Umbilical cord (tissue), 2 donors: ENCODE data around the gene ATAD1. TPM values are rescaled to one million over a fixed set of nuclear protein-coding genes. Genes with fewer than 3 reads are reported as not detected.
"Not testable (repeated sequence)": the region's sequence is repeated elsewhere in the genome, so short reads cannot be mapped to it uniquely, and the experiment has no call there.

Source experiments
- DNase-seq: peaks from one replicate; pipeline ENCODE4 v3.0.0-alpha.2; 2015; ENCODE audit warnings: low spot score
- total RNA-seq: library from RNA; depleted of rRNA; stranded (reverse); fragments of >200 nt; gene quantifications from one replicate; pipeline ENCODE4 v1.2.3, GENCODE V29; 2014; ENCODE audit warnings: low replicate concordance; ENCODE audit not compliant: insufficient read depth

Gene ATAD1
- total RNA-seq, 1 donor from 2014 or later, result 35.2 TPM

DNA sequence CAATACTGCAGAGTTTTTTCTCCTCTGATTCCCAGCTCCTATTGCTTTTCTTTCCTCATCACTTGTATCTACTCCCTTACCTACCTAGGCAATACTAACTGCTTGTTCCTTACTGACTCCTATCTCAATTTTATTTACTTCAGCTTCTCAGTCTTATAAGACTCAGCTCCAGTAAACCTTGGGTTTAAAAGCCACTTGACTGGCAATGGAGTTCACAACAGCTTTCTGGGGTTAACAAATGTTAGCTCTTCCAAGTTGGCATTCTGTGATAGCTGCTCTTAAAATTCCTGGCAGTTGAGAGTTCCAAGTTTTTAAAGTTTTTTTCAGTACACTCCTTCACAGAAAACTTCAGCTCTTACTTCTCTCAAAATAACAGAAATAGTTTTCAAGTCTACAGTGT is 14.2 kb downstream of the ATAD1 start:
- DNase-seq, result no peak

DNA sequence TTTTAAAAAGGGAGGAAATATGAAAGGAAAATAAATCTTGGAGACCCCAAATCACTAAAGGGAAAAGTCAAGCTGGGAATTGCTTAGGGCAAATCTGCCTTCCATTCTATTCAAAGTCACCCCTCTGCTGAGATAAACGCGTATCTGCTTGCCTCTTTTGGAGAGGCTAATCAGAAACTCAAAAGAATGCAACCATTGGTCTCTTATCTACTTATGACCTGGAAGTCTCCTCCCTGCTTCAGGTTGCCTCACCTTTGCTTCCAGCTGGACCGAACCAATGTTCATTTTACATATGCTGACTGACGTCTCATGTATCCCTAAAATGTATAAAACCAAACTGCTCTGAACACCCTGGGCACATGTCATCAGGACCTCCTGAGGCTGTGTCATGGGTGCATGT is 14.7 kb downstream of the ATAD1 start:
- no peak for DNase-seq

DNA sequence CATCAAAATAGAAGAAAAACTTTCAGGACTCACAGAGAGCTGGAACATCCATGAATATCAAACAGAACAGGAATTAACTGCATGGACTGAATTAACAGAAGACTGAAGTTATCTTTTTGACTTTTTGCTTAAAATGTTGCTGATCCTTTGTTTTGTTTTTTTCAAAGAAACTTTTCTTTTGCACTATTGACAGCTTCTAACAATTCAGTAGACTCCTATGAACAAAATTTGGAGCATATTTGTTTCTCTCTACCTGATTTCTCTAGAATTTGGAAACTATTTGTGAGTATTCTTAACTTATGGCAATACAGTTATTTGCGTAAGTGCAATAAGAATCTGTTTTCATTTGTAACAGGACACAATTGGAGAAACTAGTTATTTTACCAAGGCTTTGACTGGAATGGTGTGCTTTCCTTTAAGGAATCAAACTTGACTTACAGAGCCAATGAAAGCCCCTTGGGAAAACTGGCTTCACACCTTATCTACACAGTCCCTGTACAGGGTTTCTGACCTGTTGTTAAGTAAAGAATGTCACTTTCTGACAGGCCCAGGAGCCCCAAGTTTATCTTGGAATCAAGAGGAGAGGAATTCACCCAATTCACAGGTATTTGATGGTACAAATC is 16.1 kb downstream of the ATAD1 start:
- DNase-seq, result not testable (repeated sequence)

- no peak for DNase-seq
These were observed 18.2 kb downstream of the ATAD1 start for GRCh38 chr10:87799860-87800259.

DNA sequence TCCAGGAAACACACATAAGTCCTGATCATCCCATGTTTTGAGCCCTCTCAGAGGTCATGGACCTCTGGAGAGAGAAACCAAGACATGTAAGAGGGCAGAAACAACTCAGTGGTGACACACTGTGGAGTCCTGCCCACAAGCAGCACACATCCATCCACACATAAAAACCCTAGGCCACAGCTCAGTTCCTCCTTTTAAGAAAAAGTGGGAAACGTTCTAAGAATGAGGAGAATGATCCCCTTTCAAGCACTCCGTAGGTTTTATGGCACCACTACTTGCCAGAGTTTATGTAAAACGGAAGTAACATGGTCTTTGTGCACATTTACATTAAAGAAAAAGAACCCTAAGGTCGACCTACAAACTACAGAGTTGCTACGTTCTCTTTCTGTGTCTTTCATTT is 19.9 kb downstream of the ATAD1 start:
- no peak for DNase-seq

DNA sequence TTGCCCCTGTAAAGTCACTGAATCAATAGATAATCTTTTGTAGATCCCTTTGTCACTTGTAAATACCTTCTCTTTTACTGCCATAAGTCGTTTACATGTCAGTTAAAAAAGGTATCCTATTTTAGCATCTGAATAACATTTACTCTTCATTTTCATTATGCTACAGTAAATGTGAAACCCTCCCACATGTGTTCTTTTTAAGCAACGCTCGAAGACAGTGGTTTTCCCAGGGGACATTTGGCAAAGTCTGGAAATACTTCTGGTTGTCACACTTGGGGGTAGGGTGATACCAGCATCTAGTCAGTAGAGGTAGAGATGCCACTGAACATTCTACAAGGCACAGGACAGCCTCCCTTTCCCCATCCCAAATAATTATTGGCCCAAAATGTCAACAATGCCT is 23.7 kb downstream of the ATAD1 start:
- no peak for DNase-seq

DNA sequence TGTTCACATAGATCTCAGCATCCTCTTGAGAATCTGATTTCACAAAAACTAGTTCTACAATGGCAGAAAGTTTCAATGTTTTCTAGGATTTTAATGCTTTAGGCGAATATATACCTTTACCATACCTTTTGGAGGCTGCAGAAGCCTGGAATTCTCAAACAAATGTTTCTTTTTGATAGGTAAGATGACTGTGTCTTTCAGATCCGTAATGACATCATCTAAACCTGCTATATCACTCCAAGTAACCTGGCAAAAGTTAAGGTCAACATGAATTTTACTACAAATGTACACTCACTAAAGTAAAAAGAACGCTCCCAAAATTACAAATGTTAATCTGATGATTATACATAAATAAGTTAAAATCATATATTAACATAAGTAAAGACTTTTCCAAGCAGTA is 27.8 kb downstream of the ATAD1 start:
- no peak for DNase-seq

GRCh38 chr10:87786421-87786820 is 31.6 kb downstream of the ATAD1 start:
- no peak for DNase-seq

DNA sequence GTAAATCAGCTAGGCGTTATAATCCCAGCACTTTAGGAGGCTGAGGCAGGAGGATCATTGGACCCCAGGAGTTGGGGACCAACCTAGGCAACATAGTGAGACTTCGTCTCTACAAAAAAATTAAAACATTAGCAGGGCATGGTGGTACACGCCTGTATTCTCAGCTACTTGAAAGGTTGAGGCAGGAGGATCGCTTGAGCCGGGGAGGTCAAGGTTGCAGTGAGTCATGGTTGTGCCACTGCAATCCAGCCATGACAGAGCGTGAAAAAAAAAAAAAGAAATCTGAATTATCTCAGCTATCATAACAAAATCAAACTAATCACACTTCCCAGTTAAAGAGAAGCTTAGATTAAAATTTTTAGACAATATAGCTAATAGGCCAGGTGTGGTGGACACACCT is 35.3 kb downstream of the ATAD1 start:
- no peak for DNase-seq

DNA sequence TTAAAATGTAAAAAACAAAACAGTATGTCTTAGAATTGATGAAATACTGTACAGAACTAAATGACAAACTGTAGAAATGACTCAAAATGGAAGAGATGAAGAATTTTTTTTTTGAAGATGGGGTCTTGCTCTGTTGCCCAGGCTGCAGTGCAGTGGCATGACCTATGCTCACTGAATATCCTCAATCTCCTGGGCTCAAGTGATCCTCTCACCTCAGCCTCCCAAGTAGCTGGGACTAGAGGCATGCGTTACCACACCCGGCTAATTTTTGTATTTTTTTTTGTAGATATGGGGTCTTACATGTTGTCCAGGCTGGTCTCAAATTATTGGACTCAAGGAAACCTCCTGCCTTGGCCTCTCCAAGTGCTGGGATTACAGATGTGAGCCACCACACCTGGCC is 36.5 kb downstream of the ATAD1 start:
- DNase-seq, result no peak

DNA sequence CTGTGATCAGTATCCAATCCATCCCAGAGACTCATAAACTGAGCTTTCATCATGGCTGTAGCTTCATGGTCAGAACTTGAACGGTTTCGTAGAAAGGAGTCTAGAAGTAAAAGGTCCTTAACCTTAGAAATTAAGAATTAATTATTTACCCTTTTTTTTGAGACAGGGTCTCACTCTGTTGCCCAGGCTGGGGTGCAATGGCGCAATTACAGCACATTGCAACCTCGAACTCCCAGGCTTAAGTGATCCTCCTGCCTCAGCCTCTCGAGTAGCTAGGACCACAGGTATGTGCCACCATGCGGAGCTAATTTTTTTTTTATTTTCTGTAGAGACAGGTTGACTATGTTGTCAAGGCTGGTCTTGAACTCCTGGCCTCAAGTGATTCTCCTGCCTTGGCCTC is 41.7 kb downstream of the ATAD1 start:
- DNase-seq, result no peak

DNA sequence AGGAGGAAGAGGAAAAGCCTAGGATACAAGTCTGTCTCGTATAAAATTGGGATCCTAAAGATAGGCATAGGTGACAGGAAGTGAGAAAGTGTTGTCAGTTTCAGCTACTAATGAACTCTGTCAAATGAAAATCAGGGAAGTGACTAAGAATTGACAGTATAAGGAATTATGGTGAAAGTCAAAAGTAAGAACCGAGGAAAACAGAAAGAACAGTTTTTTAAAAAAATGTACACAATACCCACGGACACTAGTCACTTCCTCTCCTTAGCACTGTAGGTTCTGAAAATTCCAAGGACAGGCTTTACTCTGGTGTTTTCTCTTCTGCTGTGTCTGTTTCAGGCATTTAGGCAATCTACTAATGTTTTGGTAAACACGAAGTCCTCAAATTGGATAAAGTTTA is 42.3 kb downstream of the ATAD1 start:
- DNase-seq, result no peak

DNA sequence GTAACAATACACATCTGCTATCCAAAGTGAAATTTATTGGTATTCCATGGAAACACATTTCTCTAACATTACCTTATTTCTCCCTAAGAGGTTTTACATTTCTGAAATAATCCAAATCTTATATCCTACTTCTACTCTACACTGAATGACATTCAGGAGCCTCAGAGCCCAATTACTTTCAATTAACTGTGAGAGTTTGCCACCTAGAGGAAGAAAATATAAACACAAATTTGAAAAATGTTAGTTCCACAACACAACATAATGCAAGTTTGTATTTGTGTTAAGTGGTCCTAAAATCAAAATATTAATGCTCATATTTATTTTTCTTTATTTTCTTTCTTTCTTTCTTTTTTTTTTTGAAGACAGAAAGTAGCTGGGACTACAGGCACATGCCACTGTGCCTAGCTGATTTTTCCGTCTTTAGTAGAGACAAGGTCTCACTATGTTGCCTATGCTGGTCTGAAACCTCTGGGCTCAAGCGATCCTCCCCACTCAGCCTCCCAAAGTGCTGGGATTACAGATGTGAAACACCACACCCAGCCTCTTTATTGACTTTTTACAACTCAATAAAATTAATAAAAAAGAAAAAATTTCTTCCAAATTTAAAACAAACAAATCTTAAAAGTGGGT is 46.0 kb downstream of the ATAD1 start:
- peak; percentile 47 for DNase-seq

- DNase-seq, result no peak
These were observed 50.8 kb downstream of the ATAD1 start for GRCh38 chr10:87767253-87767652.

- DNase-seq, result no peak
These were observed 52.2 kb downstream of the ATAD1 start for GRCh38 chr10:87765666-87766376.

GRCh38 chr10:87764072-87764934 is 53.7 kb downstream of the ATAD1 start:
- DNase-seq, result no peak

- DNase-seq, result no peak
These were observed 54.8 kb downstream of the ATAD1 start for GRCh38 chr10:87763086-87763861.

GRCh38 chr10:87761892-87762291 is 56.1 kb downstream of the ATAD1 start:
- DNase-seq, result peak; percentile 21

DNA sequence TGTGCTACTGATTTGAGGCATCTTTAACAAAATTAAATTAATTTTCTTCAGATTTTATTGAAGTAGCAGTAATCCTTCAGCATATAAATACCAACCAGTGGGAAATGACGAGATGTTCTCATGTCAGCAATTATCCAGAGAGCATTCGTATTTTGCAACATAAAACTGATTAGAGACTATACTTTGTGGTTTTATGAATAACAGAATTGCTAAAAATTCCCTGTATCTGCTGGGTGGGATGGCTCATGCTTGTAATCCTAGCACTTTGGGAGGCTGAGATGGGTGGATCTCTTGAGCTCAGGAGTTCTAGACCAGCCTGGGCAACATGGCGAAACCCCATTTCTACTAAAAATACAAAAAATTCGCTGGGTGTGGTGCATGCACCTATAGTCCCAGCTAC is 56.9 kb downstream of the ATAD1 start:
- no peak for DNase-seq

DNA sequence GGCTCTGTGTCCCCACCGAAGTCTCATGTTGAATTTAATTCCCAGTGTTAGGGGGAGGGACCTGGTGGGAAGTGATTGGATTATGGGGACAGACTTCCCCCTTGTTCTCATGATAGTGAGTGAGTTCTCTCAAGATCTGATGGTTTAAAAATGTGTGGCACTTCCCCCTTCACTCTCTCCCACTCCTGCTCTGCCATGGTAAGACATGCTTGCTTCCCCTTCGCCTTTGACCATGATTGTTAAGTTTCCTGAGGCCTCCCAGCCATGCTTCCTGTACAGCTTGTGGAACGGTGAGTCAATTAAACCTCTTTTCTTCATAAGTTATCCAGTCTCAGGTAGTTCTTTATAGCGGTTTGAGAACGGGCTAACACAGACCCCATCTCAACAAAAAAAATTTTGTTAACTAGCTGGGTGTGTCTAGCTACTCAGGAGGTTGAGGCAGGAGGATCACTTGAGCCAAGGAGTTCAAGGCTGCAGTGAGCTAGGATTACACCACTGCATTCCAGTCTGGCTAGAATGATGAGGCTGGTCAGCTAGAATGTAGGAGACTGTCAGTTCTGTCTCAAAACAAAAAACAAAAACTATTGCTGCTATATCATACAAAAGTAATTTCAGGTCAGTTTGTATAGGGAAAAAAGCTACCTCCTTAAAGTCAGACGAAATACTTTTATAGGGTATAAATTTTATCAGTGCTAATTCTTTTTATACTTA is 57.7 kb downstream of the ATAD1 start:
- no peak for DNase-seq

DNA sequence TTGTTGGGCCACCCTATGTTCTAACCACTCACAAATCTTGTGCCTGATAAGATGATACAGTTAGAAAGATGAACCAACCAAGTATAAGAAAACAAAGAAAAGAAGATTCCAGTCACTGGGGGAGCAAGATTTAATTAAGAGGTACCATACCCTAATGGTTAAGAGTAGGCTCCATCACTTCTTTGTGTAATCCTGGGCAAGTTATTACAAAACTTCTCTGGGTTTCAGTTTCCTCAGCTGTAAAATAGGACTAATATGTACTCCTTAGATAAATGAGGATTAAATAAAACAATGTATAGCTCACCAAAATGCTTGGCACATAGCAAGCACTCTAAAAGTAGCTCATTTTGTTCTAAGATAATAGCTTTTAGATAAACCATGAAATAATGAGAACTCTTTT is 58.5 kb downstream of the ATAD1 start:
- no peak for DNase-seq
